Parathyroid adenoma (tissue), 2 donors: ENCODE results near the gene SLITRK3.
"Not testable (repeated sequence)": the region's sequence is repeated elsewhere in the genome, so short reads cannot be mapped to it uniquely, and the experiment has no call there.

ENCODE experiments used
- H2AFZ ChIP-seq: fragments of 300-600 bp; sonication (generic); one replicate; pipeline ENCODE4 v1.7.0; 2017; ENCODE audit warnings: antibody characterized with exemption, mild to moderate bottlenecking
- H3K27ac ChIP-seq: fragments of 300-600 bp; sonication (generic); one replicate; pipeline ENCODE4 v1.7.0; 2017
- H3K27me3 ChIP-seq: fragments of 300-600 bp; sonication (generic); one replicate; pipeline ENCODE4 v1.7.0; 2017; ENCODE audit warnings: low read length; ENCODE audit not compliant: control insufficient read depth, insufficient read depth
- H3K36me3 ChIP-seq: fragments of 300-600 bp; sonication (generic); one replicate; pipeline ENCODE4 v1.7.0; 2017; ENCODE audit warnings: low read length; ENCODE audit not compliant: control insufficient read depth, insufficient read depth
- H3K4me1 ChIP-seq: fragments of 300-600 bp; sonication (generic); one replicate; pipeline ENCODE4 v1.7.0; 2017; ENCODE audit warnings: control low read depth
- H3K4me2 ChIP-seq: fragments of 300-600 bp; sonication (generic); one replicate; pipeline ENCODE4 v1.7.0; 2017; ENCODE audit warnings: low read length
- H3K4me3 ChIP-seq: fragments of 300-600 bp; sonication (generic); one replicate; pipeline ENCODE4 v1.7.0; 2017; ENCODE audit warnings: low read depth, low read length
- H3K79me2 ChIP-seq: fragments of 300-600 bp; sonication (generic); one replicate; pipeline ENCODE4 v1.7.0; 2017; ENCODE audit warnings: control low read depth
- H3K9ac ChIP-seq: fragments of 300-600 bp; sonication (generic); one replicate; pipeline ENCODE4 v1.7.0; 2017; ENCODE audit warnings: mild to moderate bottlenecking
- H3K9me3 ChIP-seq: fragments of 300-600 bp; sonication (generic); one replicate; pipeline ENCODE4 v1.7.0; 2017; ENCODE audit warnings: low read length; ENCODE audit not compliant: control insufficient read depth
- TF ChIP-seq, protein P1 (sequence below): fragments of 300-600 bp; sonication (generic); IDR thresholded peaks from one replicate; pipeline ENCODE4 v1.7.0; 2017; ENCODE audit warnings: antibody characterized with exemption, mild to moderate bottlenecking
- donor health status: primary hyperparathyroidism.

Gene SLITRK3

DNA sequence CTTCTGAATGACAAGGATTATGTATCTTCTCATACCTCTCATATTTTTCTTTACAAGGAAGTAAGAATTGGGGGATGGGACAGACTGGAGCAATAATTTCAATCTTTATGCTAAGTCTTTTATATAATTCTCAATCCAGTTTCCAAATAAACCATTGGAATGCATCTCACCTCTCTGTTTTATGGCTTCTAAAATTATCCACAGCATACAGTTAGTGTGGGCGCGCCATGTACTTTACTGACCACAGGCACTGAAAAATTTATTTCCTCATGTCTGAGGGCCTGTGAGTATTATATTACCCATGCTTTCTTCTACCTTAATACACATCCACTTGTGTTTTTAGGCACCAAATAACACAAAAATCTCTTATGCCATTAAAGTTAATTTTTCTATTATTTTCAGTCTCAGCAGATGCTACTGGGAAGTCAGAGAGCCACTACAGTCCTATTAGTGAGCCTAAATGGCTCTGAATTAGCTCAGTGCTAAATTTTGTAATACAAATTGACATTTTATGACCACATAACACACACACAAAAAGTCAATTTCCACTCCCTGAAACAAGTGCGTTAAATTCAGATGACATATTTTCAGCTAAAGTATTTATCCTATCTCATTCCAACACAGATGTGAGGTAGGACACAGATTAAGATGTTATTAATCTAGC lies 39.3 kb downstream of the SLITRK3 start:
- no peak overlapping the region for H3K9ac ChIP-seq
- TF ChIP-seq, protein P1, sequence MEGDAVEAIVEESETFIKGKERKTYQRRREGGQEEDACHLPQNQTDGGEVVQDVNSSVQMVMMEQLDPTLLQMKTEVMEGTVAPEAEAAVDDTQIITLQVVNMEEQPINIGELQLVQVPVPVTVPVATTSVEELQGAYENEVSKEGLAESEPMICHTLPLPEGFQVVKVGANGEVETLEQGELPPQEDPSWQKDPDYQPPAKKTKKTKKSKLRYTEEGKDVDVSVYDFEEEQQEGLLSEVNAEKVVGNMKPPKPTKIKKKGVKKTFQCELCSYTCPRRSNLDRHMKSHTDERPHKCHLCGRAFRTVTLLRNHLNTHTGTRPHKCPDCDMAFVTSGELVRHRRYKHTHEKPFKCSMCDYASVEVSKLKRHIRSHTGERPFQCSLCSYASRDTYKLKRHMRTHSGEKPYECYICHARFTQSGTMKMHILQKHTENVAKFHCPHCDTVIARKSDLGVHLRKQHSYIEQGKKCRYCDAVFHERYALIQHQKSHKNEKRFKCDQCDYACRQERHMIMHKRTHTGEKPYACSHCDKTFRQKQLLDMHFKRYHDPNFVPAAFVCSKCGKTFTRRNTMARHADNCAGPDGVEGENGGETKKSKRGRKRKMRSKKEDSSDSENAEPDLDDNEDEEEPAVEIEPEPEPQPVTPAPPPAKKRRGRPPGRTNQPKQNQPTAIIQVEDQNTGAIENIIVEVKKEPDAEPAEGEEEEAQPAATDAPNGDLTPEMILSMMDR: no peak
- no peaks in the 10 kb centered on the region for H3K79me2 ChIP-seq
- no peak overlapping the region for H2AFZ ChIP-seq
- no peak overlapping the region for H3K4me2 ChIP-seq
- H3K27me3 ChIP-seq: no peaks in the 10 kb centered on the region
- H3K4me1 ChIP-seq: no peaks in the 10 kb centered on the region
- H3K4me3 ChIP-seq: no peak overlapping the region
- no peak overlapping the region for H3K27ac ChIP-seq
- H3K9me3 ChIP-seq: no peaks in the 10 kb centered on the region
- H3K36me3 ChIP-seq: no peaks in the 10 kb centered on the region

DNA sequence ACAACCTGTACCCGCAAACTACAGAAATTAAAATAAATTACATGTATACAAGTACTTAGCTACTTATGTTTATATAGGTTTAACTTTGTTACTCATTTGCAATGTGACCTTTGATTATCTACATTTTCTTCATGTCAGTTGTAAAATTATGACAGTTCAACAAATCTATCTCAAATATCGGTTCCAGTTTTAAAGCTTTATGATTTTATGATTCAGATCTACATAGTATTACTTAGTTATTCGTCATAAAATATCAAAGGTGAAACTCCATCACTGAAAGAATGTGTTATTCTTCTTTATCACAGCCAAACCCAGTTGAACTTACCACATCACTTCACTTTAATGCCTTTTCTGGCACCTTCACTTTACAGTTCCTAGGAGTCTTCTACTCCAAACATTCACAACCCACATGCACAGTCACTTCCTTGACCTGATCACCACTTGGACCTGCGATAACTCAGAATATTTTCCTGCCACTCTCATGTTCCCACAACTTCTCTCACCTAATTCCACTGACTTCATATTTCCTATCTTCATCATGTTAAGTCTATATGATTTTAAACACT lies 47.2 kb downstream of the SLITRK3 start:
- no peak overlapping the region for H3K4me2 ChIP-seq
- no peaks in the 10 kb centered on the region for H3K4me1 ChIP-seq
- H3K27me3 ChIP-seq: no peaks in the 10 kb centered on the region
- H3K36me3 ChIP-seq: no peaks in the 10 kb centered on the region
- no peaks in the 10 kb centered on the region for H3K79me2 ChIP-seq
- TF ChIP-seq, protein P1: no peak
- H3K9ac ChIP-seq: no peak overlapping the region
- H3K4me3 ChIP-seq: no peak overlapping the region
- no peaks in the 10 kb centered on the region for H3K9me3 ChIP-seq
- no peak overlapping the region for H2AFZ ChIP-seq
- H3K27ac ChIP-seq: no peak overlapping the region

DNA sequence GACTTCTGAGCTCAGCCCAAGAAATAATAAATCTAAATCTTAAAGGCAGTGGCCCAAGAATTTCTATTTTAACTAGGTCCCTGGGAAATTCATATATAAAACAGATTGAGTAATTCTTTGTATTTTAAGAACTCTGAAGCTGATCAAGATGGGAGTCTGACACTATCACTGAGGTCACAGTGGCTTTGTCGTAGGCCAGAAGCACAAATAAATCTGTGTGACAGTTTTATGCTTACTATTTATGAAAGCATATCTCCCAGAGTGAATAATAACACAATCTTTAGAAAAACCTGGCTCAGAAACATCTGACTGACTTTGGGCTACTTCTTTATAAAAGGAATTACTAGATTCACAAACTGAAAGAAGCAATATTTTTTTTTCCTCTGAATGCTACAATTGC lies 51.9 kb downstream of the SLITRK3 start:
- Histone ChIP-seq H3K9me3 (no peaks in the 10 kb centered on the region), H3K27me3 (no peaks in the 10 kb centered on the region), H3K79me2 (no peaks in the 10 kb centered on the region), H3K36me3 (no peaks in the 10 kb centered on the region), H2AFZ (no peak overlapping the region), H3K4me3 (no peak overlapping the region), H3K4me2 (no peak overlapping the region), H3K27ac (no peak overlapping the region), H3K4me1 (no peaks in the 10 kb centered on the region), H3K9ac (no peak overlapping the region)
- TF ChIP-seq, protein P1: no peak

DNA sequence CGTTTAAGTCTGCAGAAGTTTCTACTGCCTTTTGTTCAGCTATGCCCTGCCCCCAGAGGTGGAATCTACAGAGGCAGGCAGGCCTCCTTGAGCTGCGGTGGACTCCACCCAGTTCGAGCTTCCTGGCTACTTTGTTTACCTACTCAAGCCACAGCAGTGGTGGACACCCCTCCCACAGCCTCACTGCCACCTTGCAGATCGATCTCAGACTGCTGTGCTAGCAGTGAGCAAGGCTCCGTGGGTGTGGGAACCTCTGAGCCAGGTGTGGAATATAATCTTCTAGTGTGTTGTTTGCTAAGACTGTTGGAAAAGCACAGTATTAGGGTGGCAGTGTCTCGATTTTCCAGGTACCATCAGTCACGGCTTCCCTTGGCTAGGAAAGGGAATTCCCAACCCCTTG lies 56.3 kb downstream of the SLITRK3 start:
- not testable (repeated sequence) for H3K4me2 ChIP-seq, H2AFZ ChIP-seq, H3K4me1 ChIP-seq, H3K79me2 ChIP-seq, H3K4me3 ChIP-seq, H3K9ac ChIP-seq, H3K27me3 ChIP-seq, H3K36me3 ChIP-seq, H3K27ac ChIP-seq, H3K9me3 ChIP-seq
